DOHH2 (cell line): ENCODE measurements around the gene HHLA2.

ENCODE experiments used
- H3F3A ChIP-seq: fragments of 200-600 bp; sonication (generic), shearing (Covaris generic); 2 replicates; pipeline ENCODE4 v1.6.0; 2016; ENCODE audit warnings: antibody characterized with exemption, mild to moderate bottlenecking; ENCODE audit not compliant: control insufficient read depth, insufficient read depth
- H3K27ac ChIP-seq: fragments of 200-600 bp; sonication (generic); 2 replicates; pipeline ENCODE4 v1.5.1; 2014; ENCODE audit warnings: low read depth, mild to moderate bottlenecking, low read length, moderate library complexity
- H3K27me3 ChIP-seq: fragments of 200-600 bp; sonication (generic); 2 replicates; pipeline ENCODE4 v1.6.1; 2014; ENCODE audit warnings: mild to moderate bottlenecking, low read length, mixed read lengths; ENCODE audit not compliant: control insufficient read depth
- H3K36me3 ChIP-seq: fragments of 200-600 bp; sonication (generic); 2 replicates; pipeline ENCODE4 v1.6.1; 2014; ENCODE audit warnings: mild to moderate bottlenecking, low read length, moderate library complexity, mixed read lengths; ENCODE audit not compliant: control insufficient read depth
- H3K4me1 ChIP-seq: fragments of 200-600 bp; sonication (generic); 2 replicates; pipeline ENCODE4 v1.6.1; 2014; ENCODE audit warnings: mild to moderate bottlenecking, low read length, mixed read lengths; ENCODE audit not compliant: control insufficient read depth
- H3K4me2 ChIP-seq: fragments of 200-600 bp; sonication (generic); 2 replicates; pipeline ENCODE4 v1.6.0; 2014; ENCODE audit warnings: mild to moderate bottlenecking, low read length, moderate library complexity
- H3K4me3 ChIP-seq: fragments of 200-600 bp; sonication (generic); 2 replicates; pipeline ENCODE4 v1.5.1; 2014; ENCODE audit warnings: mild to moderate bottlenecking, low read length, mixed read lengths
- H3K79me2 ChIP-seq: fragments of 200-600 bp; sonication (generic); 2 replicates; pipeline ENCODE4 v1.6.1; 2014; ENCODE audit warnings: mild to moderate bottlenecking, low read length, mixed read lengths; ENCODE audit not compliant: control insufficient read depth
- H3K9me2 ChIP-seq: fragments of 200-600 bp; sonication (generic); replicated peaks from 2 replicates; pipeline ENCODE4 v1.6.1; 2014; ENCODE audit warnings: mild to moderate bottlenecking, low read length, mixed read lengths; ENCODE audit not compliant: control insufficient read depth
- H3K9me3 ChIP-seq: fragments of 200-600 bp; sonication (generic); 2 replicates; pipeline ENCODE4 v1.6.1; 2014; ENCODE audit warnings: antibody characterized with exemption, low read length, mixed read lengths; ENCODE audit not compliant: control insufficient read depth, insufficient read depth
- H4K20me1 ChIP-seq: fragments of 200-600 bp; sonication (generic); 2 replicates; pipeline ENCODE4 v1.6.0; 2014; ENCODE audit warnings: low read depth, mild to moderate bottlenecking, antibody characterized with exemption, low read length, moderate library complexity; ENCODE audit not compliant: control insufficient read depth, insufficient read depth
- CTCF ChIP-seq: fragments of 200-600 bp; sonication (generic); IDR thresholded peaks from one replicate; pipeline ENCODE4 v1.5.1; 2014; ENCODE audit warnings: antibody characterized with exemption, mild to moderate bottlenecking, low read depth, low read length; ENCODE audit not compliant: poor library complexity, severe bottlenecking
- EZH2phosphoT487 ChIP-seq: fragments of 200-600 bp; sonication (generic); IDR thresholded peaks from 2 replicates; pipeline ENCODE4 v1.6.1; 2017; ENCODE audit warnings: borderline replicate concordance, mild to moderate bottlenecking, antibody characterized with exemption, low read length, moderate library complexity, mixed read lengths

The HHLA2 gene

GRCh38 chr3:108300103-108300849 lies 3.9 kb downstream of the HHLA2 start:
- Histone ChIP-seq H3K27me3 (no peaks in the 10 kb centered on the region; the same call in 1 of the 2 replicates), H3K9me3 (no peaks in the 10 kb centered on the region), H3K4me3 (no peak overlapping the region), H3K79me2 (no peaks in the 10 kb centered on the region), H3K4me2 (no peak overlapping the region), H4K20me1 (no peaks in the 10 kb centered on the region), H3K4me1 (no peaks in the 10 kb centered on the region), H3K9me2 (no peaks in the 10 kb centered on the region), H3F3A (no peaks in the 10 kb centered on the region), H3K36me3 (no peaks in the 10 kb centered on the region), H3K27ac (no peak overlapping the region)
- TF ChIP-seq EZH2phosphoT487 (no peak), CTCF (no peak)

- Histone ChIP-seq H3K4me3 (no peak overlapping the region), H4K20me1 (no peaks in the 10 kb centered on the region), H3K27me3 (no peaks in the 10 kb centered on the region; the same call in 1 of the 2 replicates), H3F3A (no peaks in the 10 kb centered on the region), H3K9me3 (no peaks in the 10 kb centered on the region), H3K79me2 (no peaks in the 10 kb centered on the region), H3K4me2 (no peak overlapping the region), H3K27ac (no peak overlapping the region), H3K9me2 (no peaks in the 10 kb centered on the region), H3K4me1 (no peaks in the 10 kb centered on the region), H3K36me3 (no peaks in the 10 kb centered on the region)
- TF ChIP-seq CTCF (no peak), EZH2phosphoT487 (no peak)
Observed at GRCh38 chr3:108301695-108302404, 5.5 kb downstream of the HHLA2 start.

GRCh38 chr3:108302570-108302969 lies 6.2 kb downstream of the HHLA2 start:
- H3K36me3 ChIP-seq: no peaks in the 10 kb centered on the region
- no peaks in the 10 kb centered on the region for H3K9me3 ChIP-seq
- no peak overlapping the region for H3K4me3 ChIP-seq
- no peaks in the 10 kb centered on the region for H4K20me1 ChIP-seq
- H3K27me3 ChIP-seq: no peaks in the 10 kb centered on the region; the same call in 1 of the 2 replicates
- H3F3A ChIP-seq: no peaks in the 10 kb centered on the region
- no peak overlapping the region for H3K4me2 ChIP-seq
- H3K9me2 ChIP-seq: no peaks in the 10 kb centered on the region
- TF ChIP-seq CTCF (no peak), EZH2phosphoT487 (no peak)
- no peaks in the 10 kb centered on the region for H3K4me1 ChIP-seq
- H3K79me2 ChIP-seq: no peaks in the 10 kb centered on the region
- no peak overlapping the region for H3K27ac ChIP-seq
